Stimulated activated CD4-positive, alpha-beta T cell treated with anti-CD3 and anti-CD28 coated beads, Interleukin-1b, Interleukin-23, amount 100 ng/mL, for 48 hours (primary cell): ENCODE measurements around the gene LAPTM4A.
"Not testable (repeated sequence)": the region's sequence is repeated elsewhere in the genome, so short reads cannot be mapped to it uniquely, and the experiment has no call there.

Source experiments
- DNase-seq: peaks from one replicate; pipeline ENCODE4 v3.0.0-alpha.2; 2020

The LAPTM4A gene

DNA sequence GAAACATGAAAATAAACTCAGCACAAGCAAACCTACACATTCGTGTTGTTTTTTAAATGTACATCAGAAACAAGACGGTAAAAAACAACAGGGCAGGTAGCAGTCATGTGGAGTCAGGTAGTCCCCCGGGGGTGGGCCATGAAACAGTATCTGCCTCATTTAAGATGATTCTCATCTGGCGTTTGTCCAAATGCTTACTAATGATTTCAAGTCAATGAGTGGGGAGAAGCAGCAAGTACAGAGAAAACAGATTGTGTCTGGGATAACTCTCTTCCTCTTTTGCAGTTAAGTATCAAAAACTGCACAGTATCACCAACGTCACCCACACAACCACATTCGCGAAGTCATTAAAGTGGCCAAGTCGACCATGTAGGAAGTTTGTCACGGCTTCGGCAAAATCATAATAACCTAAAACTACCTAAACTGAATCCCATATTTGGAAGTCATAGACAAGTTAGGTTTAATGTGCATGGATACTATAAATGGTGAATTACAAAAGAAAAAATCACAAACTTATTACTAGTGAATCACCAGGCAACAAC lies 1.3 kb downstream of the LAPTM4A start:
- DNase-seq: peak; percentile 30

DNA sequence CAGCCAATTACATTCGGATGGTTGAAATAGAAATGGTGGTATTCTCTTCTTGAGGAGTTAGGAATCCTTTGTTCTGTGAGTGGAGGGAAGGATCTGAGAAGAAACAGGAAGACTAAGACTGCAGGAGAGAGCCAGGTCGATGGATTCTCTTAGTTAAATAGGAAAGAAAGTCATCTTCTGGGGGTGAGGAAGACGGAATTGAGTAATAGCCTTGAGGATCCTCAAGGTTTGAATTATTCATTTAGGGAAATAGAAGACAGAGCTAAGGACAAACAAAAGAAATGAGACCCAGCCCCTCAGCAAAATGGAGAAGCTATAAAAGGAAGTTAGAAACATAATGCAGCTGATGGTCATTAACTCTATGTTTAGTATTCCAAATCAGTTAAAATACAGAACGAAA lies 1.8 kb downstream of the LAPTM4A start:
- no peak for DNase-seq

DNA sequence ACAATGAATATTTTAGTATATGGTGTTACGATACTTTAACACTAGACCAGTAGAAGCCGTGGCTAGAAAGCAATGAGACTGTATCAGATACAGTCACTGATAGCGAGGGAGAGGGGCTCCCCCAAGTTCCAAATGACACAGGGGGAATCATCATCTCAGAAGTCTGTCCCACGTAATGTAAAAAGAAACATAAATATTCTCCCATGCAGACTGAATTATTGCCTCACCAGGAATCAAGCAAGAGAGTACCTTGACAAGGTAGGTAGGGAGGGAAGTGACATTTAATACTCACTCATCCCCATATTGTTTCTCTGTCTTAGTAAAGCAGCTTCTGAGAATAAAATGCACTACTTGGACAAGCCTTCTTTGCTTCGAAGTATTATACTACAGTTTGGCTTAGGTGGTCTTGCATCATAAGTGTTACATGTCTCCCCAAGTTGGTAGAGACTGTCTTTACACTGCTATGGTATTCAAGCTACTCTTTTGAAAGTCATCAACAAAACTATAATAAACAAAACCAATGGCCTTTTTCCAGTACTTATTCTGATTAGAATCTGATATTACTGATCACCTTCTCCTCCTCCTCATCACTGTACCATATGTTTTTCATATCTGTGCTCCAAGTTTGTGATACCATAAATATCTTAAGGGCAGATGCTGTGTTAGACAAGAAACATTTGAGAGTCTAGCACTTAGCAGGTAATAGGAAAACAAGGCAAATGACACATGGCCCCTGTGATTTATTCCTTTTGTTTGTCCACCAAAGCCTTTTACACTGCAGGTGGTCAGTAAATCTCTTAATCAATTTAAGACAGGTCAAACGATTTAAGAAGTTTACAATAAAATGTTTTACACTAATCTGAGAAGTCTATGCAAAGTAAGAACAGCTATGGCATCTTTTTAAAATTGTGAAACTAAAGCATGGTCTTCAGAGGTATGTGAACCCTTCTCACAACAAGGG lies 2.7 kb downstream of the LAPTM4A start:
- DNase-seq: no peak

DNA sequence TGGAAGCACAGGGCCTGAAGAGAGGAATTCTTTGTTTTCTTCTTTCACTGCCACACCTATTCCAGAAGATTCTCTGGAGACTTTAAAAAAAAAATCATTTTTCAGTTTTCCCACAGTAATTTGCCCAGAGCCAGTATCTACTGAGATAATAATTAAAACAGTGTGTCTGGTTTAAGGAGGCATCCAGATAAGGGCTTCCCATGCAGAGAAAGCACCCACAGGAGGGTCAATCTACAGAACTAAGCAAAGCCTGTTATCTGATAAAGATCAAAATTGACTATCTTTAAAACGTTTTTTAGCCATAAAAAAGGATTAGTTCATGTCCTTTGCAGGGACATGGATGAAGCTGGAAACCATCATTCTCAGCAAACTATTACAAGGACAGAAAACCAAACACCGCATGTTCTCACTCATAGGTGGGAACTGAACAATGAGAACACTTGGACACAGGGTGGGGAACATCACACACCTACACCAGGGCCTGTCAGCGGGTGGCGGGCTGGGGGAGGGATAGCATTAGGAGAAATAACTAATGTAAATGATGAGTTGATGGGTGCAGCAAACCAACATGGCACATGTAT lies 5.6 kb downstream of the LAPTM4A start:
- not testable (repeated sequence) for DNase-seq

DNA sequence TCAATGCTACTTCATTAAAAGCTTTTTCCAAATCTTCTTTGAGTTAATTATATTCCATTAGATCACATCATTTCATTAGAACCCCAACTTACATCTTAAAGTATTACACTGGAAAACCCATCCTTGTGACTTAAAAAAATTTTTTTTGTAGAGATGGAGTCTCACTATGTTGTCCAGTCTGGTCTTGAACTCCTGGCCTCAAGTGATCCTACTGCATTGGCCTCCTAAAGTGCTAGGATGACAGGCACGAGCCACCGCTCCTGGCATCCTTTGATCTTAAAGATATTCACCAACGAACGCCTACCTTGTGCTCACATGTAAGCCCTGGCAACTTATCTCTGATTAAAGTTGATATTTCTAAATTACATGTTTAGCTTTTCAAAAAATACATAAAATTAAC lies 6.7 kb downstream of the LAPTM4A start:
- no peak for DNase-seq

DNA sequence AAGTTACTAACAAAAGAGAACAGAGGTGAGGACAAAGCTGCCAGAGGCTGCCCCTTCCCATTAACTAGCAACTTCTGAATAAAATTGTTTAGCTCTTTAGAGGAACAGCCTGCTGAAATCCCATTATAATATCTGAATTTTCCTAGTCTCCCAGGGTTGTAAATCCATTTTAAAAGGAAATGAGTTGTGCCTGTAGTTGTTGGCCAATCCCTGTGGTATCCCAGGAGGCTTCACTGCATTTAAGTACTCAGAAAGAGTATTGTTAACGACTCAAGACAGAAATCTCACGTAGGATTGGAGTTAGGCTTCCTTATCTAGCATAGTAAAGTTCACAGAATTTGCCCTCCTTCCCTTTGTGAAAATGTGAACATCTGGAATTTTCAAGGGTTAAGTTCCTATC lies 8.9 kb downstream of the LAPTM4A start:
- DNase-seq: no peak

DNA sequence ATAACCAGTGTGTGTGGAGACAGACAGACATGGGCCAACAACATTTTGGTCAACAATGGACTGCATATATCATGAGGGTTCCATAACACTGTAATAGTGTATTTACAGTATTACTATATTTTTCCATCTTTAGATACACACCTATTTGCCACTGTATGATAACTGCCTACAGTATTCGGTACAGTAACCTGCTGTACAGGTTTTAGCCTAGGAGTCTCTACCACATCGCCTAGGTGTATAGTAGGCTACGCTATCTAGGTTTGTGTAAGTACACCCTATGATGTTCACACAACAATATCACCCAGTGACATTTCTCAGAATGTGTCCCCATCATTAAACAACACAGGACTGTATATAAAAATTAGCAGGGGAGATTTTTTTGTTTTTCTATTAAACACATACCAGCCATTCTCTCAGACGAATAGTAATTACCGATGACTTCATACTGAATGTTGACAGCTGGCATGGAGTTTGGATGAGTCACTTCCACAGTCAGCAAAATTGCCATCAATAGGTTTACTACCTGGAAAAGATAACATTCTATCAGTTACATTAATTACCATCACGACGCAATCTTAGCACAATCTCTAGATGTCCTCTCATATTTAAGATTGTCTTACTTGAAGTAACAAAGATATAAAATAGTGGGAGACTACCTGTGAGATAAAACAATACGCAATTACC lies 10.8 kb downstream of the LAPTM4A start:
- no peak for DNase-seq

DNA sequence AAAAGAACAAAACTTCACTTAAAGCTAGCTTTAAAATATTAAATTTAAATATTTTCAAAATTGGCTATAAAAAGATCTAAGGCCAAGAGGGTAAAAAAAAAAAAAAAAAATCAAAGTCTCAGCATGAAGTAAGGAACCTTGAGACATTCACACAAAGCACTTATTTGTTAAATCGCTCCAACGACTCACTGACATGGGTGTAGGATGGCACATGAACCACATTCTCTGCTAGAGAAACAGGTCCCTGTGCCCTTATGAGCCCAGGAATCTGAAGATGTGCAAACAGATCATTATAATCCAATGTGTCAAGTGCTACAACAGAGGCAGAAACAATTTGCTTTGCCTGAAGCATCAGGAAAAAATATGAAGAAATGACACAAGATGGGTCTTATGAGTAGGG lies 13.8 kb downstream of the LAPTM4A start:
- no peak for DNase-seq

DNA sequence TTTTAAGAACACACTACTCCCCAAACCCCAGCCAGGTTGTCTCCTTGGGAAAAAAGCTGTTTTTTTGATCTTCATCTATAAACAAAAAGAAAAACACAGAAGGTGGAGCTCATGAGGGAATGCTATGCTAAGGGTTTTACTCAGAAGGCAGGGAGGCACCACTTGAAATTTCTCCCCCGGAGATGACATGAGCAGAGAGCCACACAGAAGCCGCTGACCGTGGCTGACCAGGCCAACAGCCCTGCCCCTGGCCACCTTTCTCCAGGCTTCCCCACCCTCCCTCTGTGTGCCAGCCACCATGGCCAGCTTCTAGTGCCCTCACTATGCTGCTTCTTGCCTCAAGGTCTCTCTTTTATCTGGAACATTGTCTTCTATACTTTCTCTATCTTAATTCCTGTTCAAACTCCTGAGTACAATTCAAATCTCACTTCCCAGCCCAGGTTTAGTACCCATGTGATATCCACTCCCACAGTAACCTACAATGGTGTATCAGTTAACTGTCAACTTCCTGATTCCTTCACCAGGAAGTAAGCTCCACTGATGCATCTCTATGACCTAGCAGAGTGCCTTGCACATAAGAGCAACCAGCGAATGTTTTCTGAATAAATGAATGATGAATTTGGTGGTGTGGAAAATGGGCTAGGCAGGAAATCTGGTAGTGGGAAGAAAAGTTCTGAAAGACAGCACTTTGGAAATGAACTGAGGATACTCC lies 15.3 kb downstream of the LAPTM4A start:
- no peak for DNase-seq

DNA sequence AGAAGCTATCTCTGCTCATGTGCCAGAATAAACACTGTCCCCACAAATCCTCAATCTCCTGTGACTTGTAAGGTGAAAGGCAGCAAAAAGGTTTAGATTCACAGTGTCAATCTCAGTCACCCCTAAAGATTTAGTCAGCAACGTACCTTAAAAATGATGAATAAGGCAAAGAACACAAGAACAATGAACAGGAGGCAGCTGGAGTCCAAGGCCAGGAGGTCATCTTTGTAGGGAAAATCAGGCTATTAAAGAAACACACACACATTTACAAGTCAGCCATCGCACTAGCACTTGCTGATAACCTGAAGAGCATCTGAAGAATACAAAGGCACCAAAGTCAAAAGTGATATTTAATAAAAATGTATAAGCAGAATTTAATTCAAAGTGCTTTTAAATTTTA lies 16.6 kb downstream of the LAPTM4A start:
- no peak for DNase-seq

DNA sequence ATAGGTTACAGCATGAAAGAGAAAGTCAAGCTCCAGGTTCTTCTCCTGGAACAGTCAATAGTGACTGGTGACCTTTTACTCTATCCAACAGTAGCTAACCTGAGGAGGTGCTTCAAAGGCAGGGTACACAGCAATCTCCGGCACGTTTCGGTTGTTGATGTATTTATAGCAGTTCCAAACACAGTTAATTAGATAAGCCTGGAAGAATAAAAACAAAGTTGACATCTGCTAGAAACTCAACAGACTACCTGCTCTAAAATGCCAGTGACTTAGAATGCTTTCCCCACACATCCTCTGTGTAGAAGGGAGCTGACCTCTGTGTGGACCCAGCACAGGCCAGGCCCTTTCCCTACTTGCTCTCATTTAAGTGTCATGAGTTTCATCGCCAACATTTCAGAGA lies 17.2 kb downstream of the LAPTM4A start:
- DNase-seq: no peak

DNA sequence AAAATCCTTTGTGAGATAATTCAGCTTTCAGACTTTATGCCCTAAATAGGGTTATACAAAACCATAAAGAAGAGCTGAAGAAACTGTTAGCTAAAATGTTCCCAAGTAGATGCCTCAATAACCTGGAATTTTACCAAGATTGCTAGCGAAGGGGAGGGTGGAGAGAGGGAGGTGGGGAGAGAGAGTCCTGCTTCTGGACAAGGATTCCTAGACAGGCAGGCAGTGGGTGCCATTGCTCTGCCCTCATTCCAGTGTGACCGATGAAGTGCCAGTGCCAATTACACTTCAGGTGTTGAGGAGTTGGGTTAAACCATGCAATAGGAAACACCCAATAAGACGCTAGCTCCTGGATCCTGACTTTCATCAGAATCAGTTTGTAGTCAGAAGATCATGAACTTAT lies 18.1 kb downstream of the LAPTM4A start:
- no peak for DNase-seq

DNA sequence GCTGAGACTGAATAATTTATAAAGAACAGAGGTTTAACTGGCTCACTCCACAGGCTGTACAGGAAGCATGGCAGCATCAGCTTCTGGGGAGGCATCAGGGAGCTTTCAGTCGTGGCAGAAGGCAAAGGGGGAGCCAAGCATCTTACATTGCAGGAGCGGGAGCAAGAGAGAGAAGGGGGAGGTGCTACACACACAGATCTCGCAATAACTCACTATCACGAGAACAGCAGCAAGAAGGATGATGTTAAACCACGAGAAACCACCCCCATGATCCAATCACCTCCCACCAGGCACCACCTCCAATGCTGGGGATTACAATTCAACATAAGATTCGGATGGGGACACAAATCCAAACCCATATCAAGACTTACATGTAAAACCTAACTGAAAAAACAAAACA lies 21.2 kb downstream of the LAPTM4A start:
- DNase-seq: no peak

DNA sequence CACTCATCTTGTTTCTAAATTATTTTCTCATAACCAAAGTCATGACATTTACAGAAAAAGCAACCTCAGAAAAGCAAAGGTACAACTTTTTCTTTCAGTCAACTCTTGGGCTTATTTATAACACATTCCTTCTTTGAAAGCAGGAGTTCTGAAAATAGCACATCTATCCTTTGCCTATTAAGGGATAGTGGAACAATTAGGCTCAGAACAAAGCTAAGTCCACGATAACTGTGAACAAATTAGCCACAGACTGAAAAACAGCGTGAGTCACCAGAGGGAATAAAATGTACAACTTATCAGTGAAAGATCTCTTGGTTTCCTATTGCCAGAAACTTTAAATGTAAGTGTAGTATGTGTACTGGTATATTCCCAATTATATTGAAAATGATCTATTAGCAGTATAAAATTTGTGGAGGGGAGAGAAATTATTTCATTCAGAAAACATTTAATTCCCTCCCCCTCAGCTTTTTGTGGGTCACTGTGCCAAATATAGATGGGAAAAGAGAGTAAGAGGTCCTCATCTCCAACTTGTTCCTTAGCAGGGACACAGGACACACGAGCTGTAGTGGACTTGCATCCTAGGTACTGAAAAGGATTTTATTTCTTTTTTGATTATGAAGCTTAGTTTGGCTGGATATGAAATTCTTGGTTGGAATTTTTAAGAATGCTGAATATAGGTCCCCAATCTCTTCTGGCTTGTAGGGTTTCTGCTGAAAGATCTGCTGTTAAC lies 23.6 kb downstream of the LAPTM4A start:
- DNase-seq: no peak

DNA sequence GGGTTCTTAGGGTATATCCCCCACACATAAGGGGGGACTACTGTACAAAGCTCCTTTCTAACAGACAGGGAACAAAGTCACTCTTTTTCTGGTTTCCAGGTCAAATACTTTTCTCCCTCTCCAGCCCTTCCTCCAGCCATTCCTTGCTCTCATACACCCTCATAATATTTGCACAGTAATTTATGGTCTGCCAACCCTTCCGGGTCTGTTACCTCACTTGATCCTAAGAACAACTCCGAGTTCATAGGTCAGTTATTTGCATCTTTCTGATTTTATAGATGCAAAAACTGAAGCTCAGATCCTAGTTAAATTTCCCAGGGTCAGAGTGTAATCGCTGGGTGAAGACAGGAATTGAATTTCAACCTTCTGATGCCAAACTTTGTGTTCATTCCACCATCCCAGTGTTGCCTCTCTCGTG lies 24.2 kb downstream of the LAPTM4A start:
- no peak for DNase-seq

DNA sequence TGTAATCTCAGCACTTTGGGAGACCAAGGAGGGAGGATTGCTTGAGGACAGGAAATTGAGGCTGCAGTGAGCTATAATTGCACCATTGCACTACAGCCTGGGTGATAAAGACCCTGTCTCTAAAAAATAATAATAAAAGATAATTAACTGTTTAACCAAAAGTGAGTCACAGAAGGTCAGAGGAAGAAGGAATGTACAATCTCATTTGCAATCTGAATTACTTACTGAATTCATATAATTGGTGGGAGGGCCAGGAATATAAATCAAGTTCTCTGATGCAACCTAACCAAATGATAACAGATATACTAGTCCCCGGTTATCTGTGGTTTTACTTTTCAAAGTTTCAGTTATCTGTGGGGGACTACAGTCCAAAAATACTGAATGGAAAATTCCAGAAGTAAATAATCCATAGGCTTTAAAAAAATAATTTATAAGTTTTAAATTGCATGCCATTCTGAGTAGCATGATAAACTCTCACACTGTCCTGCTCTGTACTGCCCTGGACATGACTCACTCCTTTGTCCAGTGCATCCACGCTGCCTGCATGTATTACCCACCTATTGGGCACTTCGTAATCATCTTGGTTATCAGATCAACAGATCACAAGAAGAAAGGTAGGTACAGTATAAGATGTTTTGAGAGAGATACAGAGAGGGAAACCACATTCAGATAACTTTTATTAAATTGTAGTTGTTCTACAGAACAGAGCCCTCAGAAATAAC lies 26.2 kb downstream of the LAPTM4A start:
- no peak for DNase-seq

DNA sequence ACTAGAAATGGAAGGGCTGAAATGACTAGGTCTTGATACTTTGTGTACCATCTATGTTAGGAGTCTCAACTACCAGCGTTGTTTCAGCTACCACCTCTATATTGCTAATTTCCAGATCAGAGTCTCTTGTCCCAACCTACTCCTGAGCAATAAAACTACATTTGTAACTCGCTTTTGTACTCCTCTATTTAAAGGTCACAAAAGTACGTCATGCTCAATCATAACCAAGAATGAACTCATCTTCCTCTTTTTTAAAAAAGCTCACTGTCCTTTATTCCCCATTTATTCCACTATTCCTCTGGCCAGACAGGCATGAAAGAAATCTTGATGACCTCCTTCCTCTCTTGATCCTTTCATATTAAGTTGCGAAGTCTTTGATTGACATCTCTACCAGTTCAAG lies 27.7 kb downstream of the LAPTM4A start:
- DNase-seq: no peak

DNA sequence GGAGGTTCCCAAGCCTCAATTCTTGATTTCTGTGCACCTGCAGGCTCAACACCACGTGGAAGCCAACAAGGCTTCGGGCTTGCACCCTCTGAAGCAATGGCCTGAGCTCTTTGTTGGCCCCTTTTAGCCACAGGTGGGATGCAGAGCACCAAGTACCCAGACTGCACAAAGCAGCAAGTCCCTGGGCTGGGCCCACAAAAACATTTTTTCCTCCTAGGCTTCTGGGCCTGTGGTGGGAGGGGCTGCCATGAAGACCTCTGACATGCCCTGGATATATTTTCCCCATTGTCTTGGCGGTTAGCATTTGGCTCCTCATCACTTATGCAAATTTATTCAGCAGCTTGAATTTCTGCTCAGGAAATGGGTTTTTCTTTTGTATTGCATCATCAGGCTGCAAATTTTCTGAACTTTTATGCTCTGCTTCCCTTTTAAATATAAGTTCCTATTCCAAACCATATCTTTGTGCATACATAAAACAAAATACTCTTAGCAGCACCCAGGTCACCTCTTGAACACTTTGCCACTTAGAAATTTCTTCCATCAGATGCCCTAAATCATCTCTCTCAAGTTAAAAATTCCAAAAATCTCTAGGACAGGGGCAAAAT lies 29.9 kb downstream of the LAPTM4A start:
- DNase-seq: no peak

DNA sequence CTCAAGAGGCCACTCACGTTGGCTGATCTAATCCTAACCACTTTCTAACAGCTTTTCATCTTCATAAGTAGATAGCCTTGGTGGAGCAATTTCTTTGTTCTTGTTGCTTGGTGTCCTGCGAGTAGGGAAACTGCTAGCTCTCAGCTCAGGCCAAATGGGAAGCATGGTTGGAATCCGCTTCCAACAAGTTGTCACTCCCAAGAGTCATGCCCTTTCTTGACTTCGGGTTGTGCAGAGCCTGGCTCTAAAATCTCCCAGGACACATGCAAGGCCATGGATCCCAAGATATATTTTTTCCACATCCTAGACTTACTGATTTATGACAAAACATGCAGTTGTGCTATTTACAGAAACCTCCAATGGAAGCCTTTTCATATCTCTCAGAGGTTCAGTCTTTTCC lies 31.7 kb downstream of the LAPTM4A start:
- no peak for DNase-seq

DNA sequence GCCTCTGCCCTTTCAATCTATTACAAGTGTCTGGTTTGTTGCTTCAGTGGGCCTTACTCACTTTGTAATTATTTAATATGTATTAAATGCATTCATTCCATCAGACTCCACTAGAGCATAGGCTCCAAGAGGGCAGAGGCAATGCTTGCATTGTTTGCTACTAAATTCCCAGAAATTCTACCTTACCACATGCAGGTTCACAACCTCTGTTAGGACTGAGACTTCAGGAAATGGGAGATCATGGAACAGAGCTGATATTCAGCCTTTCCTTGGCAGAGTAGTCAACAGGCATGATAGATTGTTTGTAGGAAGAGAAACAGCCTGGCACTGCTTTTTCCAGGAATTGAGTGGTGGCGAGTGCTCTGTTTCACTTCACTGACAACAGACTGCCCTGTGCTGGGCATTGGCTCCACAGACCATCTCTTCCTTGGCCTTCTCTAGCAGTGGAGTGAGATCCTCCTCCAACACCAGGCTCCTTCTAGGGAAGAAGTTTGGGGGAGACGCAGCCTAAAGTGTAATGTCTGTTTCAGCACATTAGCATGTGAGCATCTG lies 32.8 kb downstream of the LAPTM4A start:
- DNase-seq: no peak

DNA sequence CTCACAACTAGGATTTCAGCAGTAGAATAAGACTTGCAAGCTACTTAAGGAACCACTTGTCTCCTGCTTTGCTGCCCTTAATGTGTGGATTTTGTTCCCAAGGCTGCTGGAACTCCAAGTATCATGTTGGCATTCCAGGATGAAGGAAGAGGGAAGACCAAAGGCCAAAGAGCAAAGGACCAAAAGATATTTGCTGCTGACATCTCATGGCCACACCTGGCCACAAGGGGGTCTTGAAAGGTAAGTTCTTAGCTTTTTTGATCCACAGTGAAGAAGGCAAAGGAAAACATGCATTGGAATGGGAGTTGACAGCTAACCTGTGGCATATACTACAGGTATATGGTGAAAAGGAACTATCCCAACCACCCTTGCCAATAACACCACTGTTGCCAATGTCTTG lies 35.1 kb downstream of the LAPTM4A start:
- no peak for DNase-seq
